GM23248 (cell line): ENCODE data around the gene SHISA9.

Experiments
- EZH2 ChIP-seq: fragments of 200-600 bp; sonication (generic); IDR thresholded peaks from 2 replicates; pipeline ENCODE4 v1.6.1; 2018; ENCODE audit warnings: antibody characterized with exemption, mild to moderate bottlenecking; ENCODE audit not compliant: insufficient read depth, poor library complexity, severe bottlenecking
- EZH2phosphoT487 ChIP-seq: fragments of 200-600 bp; sonication (generic); IDR thresholded peaks from 2 replicates; pipeline ENCODE4 v1.6.1; 2018; ENCODE audit warnings: antibody characterized with exemption, moderate library complexity, mild to moderate bottlenecking, low read depth; ENCODE audit not compliant: insufficient read depth

DNA sequence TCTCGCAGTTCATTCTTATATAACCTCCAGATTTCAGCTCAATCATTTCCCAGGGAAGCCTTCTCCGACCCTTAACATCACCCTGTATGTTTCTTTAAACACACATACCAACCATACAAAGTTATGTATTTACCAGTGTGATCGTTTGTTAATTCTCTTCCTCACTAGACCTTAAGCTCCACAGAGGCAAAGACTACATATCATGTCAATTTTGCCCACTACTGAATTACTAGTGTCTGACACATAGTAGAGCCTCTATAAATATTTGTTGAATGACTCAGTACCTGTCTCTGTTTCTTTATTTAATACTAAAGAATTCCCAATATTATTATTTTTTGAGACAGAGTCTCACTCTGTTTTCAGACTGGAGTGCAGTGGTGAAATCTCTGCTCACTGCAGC lies 137.2 kb downstream of the SHISA9 start:
- TF ChIP-seq EZH2phosphoT487: no peak
- TF ChIP-seq EZH2: no peak
